GM10248 (cell line): ENCODE measurements around the gene CPNE5.

Source experiments
- CTCF ChIA-PET: fragments of 300-600 bp; sonication (Branson Sonifier 250); formaldehyde crosslinking; extraction: SDS; loops from one replicate; lab custom pipeline; 2021; ENCODE audit warnings: antibody characterized with exemption; lab: Yijun Ruan, JAX
- POLR2A ChIA-PET: fragments of 350-650 bp; sonication (Branson Sonifier 250); formaldehyde crosslinking; extraction: SDS; loops from one replicate; lab custom pipeline; 2020; ENCODE audit warnings: antibody characterized with exemption; lab: Yijun Ruan, JAX
- DNase-seq: peaks from one replicate; pipeline ENCODE4 v3.0.0; 2012; ENCODE audit errors: extremely low spot score
- TF ChIP-seq, protein P1 (sequence below): IDR thresholded peaks from 2 replicates; pipeline ENCODE4 v1.5.1; 2012; ENCODE audit warnings: mild to moderate bottlenecking, low read depth; ENCODE audit errors: extremely low read depth, missing control alignments, control extremely low read depth

Gene CPNE5

DNA sequence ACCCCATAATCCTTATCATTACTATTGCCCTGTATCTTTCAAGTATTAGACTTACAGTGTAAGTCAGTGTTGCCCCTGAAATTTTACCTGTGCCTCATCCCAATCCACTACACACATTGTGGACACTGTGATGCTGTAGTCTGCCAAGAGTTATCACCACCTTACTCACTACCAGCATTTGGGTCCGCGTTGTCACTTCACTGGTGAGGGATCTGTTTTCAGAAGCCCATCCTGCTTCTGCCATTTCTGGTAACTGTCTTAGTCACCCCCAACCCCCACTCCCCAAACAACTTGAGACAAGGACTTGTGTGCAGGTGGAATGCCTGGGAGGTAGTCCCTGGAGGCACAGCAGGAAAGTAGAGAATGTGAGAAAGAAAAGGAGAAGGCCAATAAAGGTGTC lies 147.6 kb downstream of the CPNE5 start:
- ChIA-PET POLR2A (interaction anchor here (1.3 kb wide), 1 partner anchor 10 kb away, joined by 3 read pairs; no protein-coding TSS in a partner anchor), CTCF (interaction anchor here (1.0 to 4.3 kb wide), 8 partner anchors 9 to 77 kb away, joined by 3 to 14 read pairs (median 7); no protein-coding TSS in a partner anchor)
- DNase-seq = no peak
- TF ChIP-seq, protein P1, sequence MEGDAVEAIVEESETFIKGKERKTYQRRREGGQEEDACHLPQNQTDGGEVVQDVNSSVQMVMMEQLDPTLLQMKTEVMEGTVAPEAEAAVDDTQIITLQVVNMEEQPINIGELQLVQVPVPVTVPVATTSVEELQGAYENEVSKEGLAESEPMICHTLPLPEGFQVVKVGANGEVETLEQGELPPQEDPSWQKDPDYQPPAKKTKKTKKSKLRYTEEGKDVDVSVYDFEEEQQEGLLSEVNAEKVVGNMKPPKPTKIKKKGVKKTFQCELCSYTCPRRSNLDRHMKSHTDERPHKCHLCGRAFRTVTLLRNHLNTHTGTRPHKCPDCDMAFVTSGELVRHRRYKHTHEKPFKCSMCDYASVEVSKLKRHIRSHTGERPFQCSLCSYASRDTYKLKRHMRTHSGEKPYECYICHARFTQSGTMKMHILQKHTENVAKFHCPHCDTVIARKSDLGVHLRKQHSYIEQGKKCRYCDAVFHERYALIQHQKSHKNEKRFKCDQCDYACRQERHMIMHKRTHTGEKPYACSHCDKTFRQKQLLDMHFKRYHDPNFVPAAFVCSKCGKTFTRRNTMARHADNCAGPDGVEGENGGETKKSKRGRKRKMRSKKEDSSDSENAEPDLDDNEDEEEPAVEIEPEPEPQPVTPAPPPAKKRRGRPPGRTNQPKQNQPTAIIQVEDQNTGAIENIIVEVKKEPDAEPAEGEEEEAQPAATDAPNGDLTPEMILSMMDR = no peak

DNA sequence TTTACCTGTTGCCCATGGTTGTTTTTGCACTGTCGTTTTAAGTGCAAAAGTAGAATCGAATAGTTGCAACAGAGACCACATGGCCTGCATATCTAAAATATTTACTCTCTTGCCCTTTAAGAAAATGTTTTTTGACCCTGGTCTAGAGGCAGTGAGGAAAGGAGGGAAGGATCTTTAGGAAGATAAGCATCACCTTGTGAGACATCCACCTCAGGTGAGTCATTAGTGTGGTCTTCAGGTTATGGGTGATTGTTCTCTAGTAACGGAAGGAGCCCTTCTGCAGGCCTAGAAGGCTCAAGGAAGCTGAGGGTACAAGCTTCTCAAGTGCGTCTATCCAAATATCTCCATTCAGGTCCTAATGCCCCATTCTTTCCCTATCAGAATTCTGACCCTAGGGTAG lies 148.2 kb downstream of the CPNE5 start:
- POLR2A ChIA-PET = interaction anchor here (1.4 kb wide), 1 partner anchor 34 kb away, joined by 3 read pairs; no protein-coding TSS in a partner anchor
- TF ChIP-seq, protein P1 = no peak
- CTCF ChIA-PET = interaction anchor here (1.0 to 4.3 kb wide), 10 partner anchors 9 to 76 kb away, joined by 3 to 14 read pairs (median 7); no protein-coding TSS in a partner anchor
- DNase-seq = no peak
